H4 (cell line): ENCODE data around the gene TMEM255B. TPM values are rescaled to one million over a fixed set of nuclear protein-coding genes. Genes with fewer than 3 reads are reported as not detected.
"Not testable (repeated sequence)": the region's sequence is repeated elsewhere in the genome, so short reads cannot be mapped to it uniquely, and the experiment has no call there.

Experiments
- DNase-seq: peaks from one replicate; pipeline ENCODE4 v3.0.0-alpha.2; 2015; ENCODE audit warnings: low spot score
- total RNA-seq: library from RNA; depleted of rRNA; stranded (reverse); fragments of >200 nt; shearing (Covaris generic); gene quantifications from 2 replicates; pipeline ENCODE4 v1.2.3, GENCODE V29; 2014; rRNA removed

The TMEM255B gene
- total RNA-seq: 2.1 TPM in 1 of 2 replicates, not detected in the other

DNA sequence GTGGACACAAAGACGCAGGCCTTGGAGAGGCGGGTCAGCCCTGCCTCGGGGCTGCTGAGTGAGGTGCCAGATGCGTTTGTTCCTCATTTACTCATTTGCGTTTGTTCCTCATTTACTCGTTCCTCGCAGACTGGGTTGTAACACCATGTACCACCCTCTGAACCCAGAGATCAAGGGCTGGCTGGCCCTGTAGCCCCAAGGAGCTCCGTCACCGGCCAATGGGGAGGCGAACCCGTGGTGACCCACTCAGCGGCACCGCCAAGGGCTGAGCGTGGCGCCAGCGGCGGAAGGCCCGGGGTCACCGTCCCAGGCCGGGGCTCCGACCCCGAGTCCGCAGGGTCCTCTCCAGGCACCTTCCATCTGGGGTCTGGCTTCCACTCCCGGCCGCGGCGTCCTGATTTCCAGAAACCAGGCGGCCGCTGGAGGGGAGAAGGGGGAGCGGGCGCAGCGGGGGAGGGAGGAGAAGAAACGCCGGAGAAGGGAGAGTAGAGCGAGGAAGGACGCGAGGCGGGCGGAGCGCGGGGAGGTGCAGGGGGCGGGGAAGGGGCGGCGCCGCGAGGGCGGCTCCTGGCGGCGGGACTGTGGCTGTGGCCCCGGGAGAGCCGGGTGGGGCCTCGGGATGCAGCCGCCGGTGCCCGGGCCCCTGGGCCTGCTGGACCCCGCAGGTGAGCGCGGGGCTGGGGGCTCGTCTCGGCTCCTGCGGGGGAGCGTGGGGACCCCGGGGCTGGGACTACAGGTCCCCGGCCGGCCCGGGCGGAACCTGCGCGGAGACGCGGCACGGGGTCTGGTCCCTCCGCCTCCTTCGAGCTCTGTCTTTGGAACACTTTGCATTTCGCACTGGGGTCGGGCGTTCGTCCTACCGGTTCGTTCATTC is at the start of gene TMEM255B:
TSS of gene TMEM255B (plus strand) at position 576 of the 874 bp plus-strand sequence. CDS start at position 620, 44 bp downstream.
- DNase-seq: no peak

DNA sequence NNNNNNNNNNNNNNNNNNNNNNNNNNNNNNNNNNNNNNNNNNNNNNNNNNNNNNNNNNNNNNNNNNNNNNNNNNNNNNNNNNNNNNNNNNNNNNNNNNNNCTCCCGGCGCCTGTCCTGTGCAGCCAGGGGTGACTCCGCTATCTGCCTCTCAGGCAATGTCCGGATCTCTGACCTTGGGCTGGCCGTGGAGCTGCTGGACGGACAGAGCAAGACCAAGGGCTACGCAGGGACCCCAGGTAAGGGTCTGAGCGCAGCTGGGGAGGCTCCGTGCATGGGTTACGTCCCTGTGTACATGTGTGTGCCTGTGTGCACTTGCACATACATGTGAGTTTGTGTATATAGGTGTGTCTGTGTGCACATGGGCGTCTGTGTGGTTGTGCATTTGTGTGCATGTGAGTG is 36.1 kb upstream of the TMEM255B start:
- DNase-seq: no peak

DNA sequence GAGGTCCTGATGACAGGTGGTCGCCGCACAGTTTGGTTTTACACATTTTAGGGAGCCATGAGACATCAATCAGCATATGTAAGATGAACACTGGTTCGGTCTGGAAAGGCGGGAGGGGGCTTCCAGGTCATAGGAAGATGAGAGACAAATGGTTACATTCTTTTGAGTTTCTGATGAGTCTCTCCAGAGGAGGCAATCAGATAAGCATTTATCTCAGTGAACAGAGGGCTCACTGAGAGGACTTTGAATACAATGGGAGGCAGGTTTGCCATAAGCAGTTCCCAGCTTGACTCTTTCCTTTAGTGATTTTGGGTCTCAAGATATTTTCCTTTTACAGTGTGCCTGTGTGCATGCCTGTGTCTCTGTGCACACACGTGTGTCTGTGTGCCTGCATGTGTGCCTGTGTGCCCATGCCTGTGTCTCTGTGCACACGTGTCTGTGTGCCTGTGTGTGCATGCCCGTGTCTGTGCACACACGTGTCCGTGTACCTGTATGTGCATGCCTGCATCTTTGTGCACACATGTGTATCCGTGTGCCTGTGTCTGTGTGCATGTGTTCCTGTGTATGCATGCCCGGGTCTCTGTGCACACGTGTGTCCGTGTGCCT is 35.5 kb upstream of the TMEM255B start:
- DNase-seq: no peak

DNA sequence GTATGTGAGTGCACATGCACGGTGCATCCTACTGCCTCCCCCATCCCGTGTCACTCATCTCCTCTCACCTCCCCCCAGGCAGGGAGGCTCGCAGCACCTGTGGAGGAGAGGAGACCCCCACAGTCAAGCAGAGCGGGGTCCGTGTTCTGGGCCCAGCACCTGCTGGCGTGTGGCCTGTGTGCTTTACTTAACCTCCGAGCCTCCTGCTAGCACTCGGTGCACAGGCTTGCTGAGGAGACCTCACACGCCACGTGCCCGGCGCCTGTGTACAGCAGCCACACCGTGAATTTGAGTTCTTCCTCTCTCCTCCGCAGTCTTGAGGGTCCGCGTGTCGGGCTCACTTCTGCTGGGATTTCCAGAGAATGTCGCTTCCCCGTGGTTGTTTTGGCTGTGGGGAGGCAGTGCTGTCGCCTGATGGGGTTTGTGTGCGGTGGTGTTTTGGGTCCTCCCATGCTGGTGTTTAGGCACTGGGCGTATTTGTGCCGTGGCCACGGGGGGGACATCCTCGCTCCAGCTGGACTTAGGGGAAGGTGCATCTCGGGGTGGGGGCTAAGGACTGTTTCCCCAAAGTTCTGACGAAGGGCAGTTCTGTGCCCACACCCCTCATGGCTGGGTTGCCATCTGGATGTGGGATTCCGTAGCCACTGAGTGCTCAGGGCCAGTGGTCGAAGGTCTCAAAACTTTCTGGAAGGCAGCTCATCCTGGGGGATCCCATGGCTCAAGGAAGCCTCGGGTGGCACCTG is 34.8 kb upstream of the TMEM255B start:
- DNase-seq: no peak

DNA sequence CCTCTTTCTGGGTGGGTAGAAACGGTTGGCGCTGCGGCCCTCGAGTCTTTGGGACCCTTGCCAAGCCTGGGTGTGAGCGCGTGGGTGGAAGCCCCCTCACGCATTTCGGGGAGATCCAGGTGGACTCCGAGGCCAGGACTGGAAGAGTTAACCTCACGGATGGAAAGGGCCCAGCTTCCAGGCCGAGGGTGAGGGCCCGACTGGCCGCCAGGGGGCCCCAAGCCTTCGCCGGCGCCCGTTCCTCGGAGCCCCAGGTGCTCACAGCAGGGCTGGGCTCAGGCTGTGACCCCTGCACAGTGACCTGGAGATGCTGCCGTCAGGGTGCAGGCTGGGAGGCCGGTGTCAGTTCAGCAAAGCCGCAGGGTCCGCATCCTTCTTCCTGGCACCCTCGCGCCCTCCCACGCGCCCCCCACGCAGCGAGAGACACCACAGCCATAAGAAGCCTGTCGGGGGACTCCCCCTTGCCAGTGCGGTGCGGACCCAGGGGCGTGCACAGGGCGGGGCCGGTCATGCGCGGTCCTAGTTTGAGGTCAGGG is 34.2 kb upstream of the TMEM255B start:
- peak; percentile 13 for DNase-seq

DNA sequence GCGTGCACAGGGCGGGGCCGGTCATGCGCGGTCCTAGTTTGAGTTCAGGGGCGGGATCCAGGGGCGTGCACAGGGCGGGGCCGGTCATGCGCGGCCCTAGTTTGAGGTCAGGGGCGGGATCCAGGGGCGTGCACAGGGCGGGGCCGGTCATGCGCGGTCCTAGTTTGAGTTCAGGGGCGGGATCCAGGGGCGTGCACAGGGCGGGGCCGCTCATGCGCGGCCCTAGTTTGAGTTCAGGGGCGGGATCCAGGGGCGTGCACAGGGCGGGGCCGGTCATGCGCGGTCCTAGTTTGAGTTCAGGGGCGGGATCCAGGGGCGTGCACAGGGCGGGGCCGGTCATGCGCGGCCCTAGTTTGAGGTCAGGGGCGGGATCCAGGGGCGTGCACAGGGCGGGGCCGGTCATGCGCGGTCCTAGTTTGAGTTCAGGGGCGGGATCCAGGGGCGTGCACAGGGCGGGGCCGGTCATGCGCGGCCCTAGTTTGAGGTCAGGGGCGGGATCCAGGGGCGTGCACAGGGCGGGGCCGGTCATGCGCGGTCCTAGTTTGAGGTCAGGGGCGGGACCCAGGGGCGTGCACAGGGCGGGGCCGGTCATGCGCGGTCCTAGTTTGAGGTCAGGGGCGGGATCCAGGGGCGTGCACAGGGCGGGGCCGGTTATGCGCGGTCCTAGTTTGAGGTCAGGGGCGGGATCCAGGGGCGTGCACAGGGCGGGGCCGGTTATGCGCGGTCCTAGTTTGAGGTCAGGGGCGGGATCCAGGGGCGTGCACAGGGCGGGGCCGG is 33.5 kb upstream of the TMEM255B start:
- not testable (repeated sequence) for DNase-seq

DNA sequence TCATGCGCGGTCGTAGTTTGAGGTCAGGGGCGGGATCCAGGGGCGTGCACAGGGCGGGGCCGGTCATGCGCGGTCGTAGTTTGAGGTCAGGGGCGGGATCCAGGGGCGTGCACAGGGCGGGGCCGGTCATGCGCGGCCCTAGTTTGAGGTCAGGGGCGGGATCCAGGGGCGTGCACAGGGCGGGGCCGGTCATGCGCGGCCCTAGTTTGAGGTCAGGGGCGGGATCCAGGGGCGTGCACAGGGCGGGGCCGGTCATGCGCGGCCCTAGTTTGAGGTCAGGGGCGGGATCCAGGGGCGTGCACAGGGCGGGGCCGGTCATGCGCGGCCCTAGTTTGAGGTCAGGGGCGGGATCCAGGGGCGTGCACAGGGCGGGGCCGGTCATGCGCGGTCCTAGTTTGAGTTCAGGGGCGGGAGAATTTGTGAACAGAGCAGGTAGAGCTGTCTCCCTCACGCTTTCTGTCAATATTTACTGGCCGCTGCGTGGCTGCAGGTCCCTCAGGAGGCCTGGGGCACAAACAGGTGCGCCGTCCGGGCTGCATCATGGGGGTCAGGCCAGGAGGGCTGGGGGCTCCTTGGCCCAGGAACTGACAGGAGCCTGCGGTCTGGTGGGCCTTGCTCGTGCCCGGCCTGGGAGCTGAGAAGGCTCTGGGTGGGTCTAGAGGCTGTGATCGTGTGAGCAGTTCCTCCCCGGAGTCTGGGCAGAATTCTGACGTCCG is 32.8 kb upstream of the TMEM255B start:
- DNase-seq: not testable (repeated sequence)

DNA sequence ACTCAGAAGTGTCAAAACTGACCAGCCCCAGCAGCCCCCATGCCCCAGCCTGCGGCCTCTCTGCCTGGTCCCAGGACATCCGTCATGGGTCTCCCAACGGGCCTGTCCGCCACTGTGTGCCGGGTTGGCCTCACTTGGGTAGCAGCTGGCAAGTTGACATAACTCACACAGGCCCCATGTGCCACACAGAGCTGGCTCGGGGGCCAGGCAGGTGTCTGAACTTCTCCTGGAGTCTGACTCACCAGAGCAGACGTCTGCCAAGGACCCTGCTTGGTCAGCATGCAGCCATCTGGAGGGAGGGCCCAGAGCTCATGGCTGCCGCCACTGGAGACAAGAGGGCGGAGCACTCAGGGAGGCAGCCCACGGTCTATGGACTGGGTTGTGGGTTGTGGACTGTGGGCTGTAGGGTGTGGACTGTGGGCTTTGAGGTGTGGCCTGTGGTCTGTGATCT is 32.0 kb upstream of the TMEM255B start:
- DNase-seq: no peak

DNA sequence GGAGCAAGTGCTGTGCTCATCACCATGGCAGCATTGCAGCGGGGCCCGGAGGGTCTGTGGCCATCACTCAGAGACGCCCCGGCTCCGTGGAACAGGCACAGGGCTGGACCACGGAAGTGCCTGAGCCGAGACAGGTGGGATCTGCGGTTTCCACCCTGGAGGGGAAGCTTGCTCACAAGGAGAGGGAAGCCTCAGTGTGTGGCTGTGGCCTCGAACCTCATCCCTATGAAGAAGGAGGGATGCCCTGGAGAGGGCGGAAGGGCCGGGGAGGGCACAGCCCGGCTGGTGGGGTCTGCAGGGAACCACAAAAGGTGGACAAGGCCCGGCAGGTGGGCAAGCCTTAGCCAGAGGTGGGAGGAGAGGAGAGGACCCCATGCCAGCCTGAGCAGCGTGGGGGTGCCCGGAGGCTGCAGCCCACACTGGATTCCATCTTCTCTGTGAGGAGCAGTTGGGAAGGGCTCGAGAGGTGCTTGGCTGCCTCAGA is 30.4 kb upstream of the TMEM255B start:
- no peak for DNase-seq

DNA sequence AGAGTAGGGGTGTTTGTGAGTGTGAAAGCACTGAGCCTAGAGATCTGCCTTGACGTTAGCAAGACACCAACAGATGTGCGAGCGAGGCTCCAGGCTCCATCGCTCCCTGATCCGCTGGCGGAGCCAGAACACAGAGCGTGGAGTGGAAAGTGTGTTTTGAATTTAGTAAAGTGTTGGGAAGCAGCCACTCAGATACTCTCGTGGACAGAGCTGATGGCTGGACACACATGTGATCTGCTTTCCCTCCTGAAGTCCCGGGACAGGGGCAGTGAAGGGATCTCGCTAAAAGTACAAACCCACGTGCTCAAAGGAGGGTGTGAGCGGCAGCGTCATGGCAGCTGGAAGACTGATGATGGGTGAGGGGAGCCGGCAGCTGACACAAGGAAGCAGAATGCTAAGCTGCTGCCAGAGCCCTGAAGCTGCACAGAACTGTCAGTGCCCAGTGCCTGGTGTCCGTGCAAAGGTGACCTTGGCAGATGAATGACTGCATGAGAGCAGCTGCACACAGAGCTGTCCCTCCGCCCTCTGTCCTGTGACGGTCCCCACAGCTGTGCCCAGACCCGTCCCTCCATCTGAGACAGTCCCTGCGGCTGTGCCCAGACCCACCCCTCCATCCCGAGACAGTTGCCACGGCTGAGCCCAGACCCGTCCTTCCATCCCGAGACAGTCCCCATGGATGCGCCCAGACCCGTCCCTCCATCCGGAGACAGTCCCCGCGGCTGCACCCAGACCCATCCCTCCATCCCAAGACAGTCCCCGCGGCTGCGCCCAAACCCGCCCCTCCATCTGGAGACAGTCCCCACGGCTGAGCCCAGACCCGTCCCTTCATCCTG is 29.6 kb upstream of the TMEM255B start:
- no peak for DNase-seq

DNA sequence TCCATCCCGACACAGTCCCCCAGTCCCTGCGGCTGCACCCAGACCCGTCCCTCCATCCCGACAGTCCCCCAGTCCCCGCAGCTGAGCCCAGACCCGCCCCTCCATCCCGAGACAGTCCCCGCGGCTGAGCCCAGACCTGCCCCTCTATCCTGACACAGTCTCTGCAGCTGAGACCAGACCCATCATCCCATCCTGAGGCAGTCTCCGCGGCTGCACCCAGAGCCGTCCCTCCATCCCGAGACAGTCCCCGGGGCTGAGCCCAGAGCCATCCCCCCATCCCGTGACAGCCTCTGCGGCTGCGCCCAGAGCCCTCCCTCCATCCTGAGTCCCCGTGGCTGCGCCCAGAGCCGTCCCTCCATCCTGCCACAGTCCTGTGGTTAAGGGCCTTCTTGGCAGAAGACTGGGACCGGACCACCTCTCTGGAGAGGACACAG is 28.8 kb upstream of the TMEM255B start:
- no peak for DNase-seq

DNA sequence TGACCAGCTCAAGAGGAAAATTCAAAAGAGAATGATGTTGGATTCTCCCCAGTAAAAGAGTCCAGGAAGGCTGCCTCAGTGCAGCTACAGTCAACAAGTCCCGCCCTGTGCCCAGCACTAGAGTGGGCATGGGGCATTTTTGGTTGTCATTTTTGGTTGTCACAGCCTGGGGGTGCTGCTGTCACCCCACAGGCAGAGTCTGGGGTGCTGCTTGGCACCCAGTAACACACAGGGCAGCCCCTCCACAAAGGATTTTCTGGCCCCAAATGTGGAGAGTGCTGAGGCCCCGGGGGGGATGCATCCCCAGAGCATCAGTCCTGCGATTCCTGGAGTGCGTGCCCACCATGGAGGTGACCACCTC is 28.2 kb upstream of the TMEM255B start:
- no peak for DNase-seq

DNA sequence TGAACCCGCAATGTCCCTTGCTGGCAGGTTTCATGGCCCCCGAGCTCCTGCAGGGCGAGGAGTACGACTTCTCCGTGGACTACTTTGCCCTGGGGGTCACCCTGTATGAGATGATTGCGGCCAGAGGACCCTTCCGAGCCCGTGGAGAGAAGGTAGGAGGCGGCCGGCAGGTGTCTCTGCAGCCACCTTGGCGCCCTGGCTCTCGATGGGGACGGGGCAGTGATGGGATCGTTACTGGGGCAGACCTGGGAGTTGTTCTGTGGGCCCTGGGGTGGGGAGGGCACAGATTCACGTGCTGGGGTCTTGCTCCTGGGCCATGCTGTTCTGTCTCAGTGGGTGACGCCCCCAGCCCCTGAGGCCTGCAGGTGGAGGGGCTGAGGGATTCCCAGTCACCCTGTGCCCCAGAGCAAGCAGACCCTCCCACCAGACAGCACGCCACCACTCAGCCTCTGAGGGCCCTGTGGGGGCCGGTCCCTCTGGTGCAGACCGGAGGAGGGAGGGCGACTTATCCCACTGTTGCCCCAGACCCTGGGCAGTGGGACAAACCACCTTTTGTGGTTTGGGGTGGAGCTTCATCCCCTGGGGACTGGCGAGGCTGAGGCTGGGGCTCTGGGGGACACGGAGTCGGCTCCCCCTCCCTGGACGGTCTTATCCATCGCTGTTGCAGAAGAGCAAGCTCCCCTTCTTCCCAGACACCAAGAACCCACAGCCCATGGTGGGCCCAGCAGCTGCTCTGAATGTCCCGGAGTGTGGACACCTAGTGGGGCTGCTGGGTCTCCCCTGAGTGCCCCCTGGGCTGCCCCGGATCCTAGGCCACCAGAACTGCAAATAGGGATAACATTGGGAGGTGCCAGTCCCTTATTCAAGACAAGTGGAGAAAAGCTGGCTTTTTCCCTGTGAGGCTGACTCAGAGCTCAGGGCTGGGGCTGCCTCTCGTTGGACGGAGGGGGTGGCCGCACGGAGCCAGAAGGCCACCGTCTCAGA is 27.5 kb upstream of the TMEM255B start:
- no peak for DNase-seq

DNA sequence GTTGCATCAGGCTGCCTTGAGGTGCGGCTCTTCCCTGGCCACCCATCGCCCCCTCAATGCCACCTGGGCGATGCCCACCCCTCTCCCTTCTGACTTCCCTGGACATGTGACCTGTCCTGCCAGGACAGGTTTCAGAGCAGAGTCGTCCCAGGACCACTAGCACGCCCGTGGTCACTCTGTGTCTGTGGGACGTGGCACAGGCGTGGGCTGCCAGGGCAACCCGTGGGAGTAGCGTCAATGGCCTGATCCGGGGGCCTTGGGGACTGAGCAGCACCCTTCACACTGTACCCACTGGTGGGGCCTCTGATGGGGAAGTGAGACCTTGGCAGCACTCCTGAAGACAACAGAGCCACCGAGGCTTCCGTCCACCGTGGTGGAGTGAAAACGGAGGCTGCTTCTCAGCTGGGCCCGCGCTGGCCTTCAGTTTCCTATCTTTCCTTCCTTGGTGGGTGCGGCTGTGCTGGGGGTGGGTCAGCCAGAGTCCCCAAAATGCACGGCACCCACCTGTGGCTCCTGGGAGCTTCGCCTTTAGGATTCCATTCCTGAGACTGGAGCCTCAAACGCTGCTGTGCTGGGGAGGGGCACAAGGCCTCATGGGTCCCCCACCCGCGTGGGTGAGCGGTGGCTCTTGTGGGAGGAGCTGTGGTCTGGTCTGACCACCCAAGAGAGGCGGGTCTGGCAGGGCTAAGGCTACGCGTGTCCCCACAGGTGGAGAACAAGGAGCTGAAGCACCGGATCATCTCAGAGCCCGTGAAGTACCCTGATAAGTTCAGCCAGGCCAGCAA is 26.7 kb upstream of the TMEM255B start:
- no peak for DNase-seq

DNA sequence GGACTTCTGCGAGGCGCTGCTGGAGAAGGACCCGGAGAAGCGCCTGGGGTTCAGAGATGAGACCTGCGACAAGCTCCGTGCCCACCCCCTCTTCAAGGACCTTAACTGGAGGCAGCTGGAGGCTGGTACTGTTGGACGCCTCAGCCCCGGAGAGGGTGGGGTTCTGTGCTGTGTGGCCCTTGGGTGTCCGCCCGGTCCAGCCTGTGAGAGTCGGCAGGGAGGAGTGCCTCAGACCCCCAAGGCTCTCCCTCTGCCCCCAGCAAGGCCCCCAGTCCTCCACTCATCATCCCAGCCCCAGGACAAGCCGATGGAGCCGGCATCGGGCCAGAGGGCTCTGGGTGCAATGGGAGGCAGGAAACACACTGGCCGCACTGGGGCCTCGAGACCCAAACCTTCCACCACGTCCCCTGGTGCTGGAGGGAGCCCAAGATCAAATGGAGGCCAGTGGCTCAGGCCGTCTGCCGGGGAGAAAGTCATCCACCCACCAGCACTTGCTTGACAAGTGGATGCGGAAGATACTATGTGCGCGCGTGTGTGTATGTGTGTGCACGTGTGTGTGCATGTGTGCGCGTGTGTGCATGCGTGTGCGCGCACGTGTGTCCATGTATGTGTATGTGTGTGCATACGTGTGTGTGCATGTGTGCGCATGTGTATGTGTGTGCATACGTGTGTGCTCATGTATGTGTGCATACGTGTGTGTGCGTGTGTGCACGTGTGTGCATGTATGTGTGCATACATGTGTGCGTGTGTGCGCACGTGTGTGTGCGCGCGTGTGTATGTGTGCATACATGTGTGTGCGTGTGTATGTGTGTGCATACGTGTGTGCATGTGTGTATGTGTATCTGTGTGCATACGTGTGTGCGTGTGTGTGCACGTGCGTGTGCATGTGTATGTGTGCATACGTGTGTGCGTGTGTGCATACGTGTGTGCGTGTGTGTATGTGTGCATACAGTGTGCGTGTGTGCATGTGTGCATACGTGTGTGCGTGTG is 25.8 kb upstream of the TMEM255B start:
- DNase-seq: no peak

DNA sequence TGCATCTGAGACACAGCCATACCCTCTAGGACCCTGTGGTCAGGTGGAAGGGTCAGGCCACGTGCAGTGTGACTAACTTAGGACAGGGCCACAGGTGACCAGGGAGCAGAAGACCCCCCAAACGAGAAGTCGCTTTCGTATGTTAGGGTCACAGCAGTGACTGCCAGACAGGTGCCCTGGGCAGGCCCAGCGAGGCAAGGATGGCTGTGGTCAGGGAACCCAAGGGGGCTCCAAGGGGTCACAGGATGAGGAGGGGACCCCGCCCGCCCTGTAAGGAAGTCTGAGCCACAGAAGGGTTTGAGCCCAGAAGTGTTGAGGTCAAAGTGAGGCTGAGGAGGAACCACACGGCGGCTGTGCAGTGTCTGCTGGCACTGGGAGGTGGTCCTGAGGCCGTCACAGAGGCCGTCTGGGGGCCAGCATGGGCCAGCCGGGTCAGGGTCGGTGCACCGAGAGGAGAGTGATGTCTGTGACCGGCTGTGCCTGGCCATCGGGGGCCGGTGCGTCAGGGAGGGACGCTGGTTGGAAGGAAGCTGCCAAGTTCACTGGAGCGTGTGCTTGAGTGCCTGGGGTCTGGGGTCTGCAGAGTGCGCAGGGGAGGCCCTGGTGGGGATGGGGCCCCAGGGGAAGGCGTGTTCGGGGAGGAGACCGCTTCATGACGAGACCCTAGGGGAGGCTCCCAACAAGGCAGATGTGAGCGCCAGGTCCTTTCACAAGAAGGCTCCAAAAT is 24.8 kb upstream of the TMEM255B start:
- no peak for DNase-seq
